Lower leg skin (tissue), 4 donors: Measurements from ENCODE around the gene MEF2D. TPM values are rescaled to one million over a fixed set of nuclear protein-coding genes. Genes with fewer than 3 reads are reported as not detected.

Source experiments
- DNase-seq, 2 donors: peaks; one replicate each; pipeline ENCODE4 v3.0.0-alpha.2; 2019; ENCODE audit warnings: low spot score in 2 of 2
- H3K4me3 ChIP-seq: fragments of 200-600 bp; sonication (generic); 2 replicates; pipeline ENCODE4 v1.5.1; 2017; ENCODE audit warnings: mild to moderate bottlenecking, low read depth; ENCODE audit not compliant: poor library complexity, severe bottlenecking
- POLR2A ChIP-seq, 2 donors: fragments of 450-650 bp; IDR thresholded peaks; one replicate each; pipeline ENCODE4 v1.6.1; 2016 to 2017; ENCODE audit warnings: antibody characterized with exemption in 2 of 2, mild to moderate bottlenecking in 1 of 2, moderate library complexity in 1 of 2
- WGBS, 2 donors: methylation state at CpG; one replicate each; pipeline ENCODE4 v1.1.5; 2018; 5-methylcytosine and 5-hydroxymethylcytosine counted together
- intact Hi-C: fragments of 100-400 bp; cut with DNase I; formaldehyde crosslinking; loops from one replicate; pipeline ENCODE4 v1.15.0; 2023; ENCODE audit warnings: low total_unique reads
- total RNA-seq, 4 donors: library from RNA; depleted of rRNA; stranded (reverse); fragments of >200 nt; gene quantifications; one replicate each; pipeline ENCODE4 v1.1.0, GENCODE V29; 2016
- TF ChIP-seq, protein P1 (sequence below), 3 donors: fragments of 450-650 bp; IDR thresholded peaks; one replicate each; pipeline ENCODE4 v1.5.1; 2016; ENCODE audit warnings: antibody characterized with exemption in 3 of 3, mild to moderate bottlenecking in 3 of 3, moderate library complexity in 2 of 3

The MEF2D gene
- total RNA-seq, 4 donors from 2014 or later, result 32.1 to 67.3 (median 55.6) TPM

DNA sequence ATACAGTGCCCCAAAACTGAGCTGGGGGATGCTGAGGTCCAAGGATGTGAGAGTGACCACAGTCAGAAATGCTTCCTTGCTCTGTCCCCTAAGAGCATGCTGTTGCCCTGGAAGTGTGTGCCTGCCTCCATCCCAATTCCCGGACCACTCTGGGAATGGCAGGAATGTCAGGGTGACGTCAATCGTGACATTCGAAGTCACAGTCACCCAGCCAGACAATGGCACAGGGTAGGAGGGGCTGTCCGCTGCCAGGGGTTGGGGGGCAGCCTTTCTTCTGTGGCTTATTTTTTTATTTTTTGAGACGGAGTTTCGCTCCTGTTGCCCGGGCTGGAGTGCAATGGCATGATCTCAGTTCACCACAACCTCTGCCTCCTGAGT, 22.3 kb downstream of the MEF2D start:
- 89 to 92% methylated on average over 8 of the region's 8 CpGs for WGBS, 2 donors
- H3K4me3 ChIP-seq, result no peak overlapping the region
- no peak for TF ChIP-seq POLR2A (IDR thresholded peaks at IDR 0.05)
- TF ChIP-seq, protein P1, sequence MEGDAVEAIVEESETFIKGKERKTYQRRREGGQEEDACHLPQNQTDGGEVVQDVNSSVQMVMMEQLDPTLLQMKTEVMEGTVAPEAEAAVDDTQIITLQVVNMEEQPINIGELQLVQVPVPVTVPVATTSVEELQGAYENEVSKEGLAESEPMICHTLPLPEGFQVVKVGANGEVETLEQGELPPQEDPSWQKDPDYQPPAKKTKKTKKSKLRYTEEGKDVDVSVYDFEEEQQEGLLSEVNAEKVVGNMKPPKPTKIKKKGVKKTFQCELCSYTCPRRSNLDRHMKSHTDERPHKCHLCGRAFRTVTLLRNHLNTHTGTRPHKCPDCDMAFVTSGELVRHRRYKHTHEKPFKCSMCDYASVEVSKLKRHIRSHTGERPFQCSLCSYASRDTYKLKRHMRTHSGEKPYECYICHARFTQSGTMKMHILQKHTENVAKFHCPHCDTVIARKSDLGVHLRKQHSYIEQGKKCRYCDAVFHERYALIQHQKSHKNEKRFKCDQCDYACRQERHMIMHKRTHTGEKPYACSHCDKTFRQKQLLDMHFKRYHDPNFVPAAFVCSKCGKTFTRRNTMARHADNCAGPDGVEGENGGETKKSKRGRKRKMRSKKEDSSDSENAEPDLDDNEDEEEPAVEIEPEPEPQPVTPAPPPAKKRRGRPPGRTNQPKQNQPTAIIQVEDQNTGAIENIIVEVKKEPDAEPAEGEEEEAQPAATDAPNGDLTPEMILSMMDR (IDR thresholded peaks at IDR 0.05), result no peak
- intact Hi-C loops, result no loop called here
- no peak for DNase-seq

DNA sequence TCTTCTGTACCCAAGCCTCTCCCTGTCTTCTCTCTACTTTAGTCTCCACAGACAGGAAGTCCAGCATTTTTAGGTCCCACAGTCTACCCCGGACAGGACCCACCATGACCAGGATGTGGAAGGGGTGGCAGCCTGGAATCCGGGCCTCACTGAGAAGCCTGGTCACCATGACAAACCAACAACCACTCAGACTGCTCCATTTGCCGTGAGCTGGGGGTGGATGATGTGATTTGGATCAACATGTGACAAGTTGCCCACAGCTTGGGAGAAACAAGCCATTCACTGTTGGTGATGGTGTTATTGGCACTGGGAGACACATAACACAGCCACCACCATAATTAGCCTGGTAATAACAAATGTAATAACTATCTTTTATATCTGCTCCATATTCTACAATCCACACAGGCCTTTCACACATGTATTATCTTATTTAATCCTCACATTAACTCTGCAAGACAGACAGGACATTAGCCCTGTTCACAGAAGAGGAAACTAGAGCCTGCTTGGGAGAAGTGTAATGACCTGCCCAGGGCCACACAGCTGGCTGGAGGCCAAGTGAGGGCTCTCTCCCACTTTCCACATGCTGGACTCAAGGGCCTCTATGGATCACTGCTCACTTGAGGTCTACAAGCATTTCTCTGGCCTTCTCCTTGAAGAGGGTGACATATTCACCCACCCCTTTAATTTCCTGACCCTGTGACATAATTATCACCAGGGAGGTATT, 22.9 kb downstream of the MEF2D start:
- TF ChIP-seq, protein P1 (IDR thresholded peaks at IDR 0.05), result no peak
- no peak for TF ChIP-seq POLR2A (IDR thresholded peaks at IDR 0.05)
- 35 to 46% methylated on average over 3 of the region's 3 CpGs for WGBS, 2 donors
- no peak overlapping the region for H3K4me3 ChIP-seq
- intact Hi-C loops, result no loop called here
- no peak for DNase-seq

DNA sequence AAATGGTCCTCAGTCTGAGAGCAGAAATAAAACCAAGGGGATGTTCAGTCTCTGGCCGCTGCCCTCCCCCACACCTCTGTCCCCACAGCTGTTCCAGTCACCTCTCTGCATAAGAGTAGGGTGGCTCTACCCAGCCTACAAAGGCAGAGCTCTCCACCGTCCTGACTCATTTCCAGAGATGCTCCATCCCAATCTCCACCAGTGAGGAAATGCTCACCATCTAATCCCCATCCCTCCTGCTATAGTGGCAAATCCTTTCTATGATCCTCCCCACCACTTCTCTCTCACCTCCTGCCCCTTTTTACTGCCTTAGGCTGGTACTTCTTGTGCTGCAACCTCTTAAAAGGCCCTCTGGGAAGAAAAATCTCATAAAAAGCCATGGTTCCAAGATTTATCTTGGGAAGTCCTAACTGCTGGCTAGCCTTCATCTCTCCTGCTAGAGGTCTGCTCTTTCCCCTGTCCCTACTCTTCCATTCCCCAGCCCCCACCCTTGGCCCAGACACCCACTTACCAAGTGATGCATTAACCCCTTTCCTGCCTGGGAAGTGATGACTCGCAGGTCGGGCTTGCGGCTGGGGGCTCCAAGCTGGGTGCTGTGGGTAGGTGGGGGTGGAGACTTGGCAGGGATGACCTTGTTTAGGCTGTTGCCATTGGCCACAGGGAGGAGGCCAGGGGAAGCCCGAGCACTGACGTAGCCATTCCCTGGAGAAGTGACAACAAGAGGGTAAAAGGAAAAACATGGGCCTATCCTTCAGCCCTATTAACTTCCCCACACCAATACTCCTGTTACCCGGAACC, 23.9 kb downstream of the MEF2D start:
- intact Hi-C loops, result no loop called here
- TF ChIP-seq, protein P1 (IDR thresholded peaks at IDR 0.05), result no peak
- TF ChIP-seq POLR2A (IDR thresholded peaks at IDR 0.05), result no peak

DNA sequence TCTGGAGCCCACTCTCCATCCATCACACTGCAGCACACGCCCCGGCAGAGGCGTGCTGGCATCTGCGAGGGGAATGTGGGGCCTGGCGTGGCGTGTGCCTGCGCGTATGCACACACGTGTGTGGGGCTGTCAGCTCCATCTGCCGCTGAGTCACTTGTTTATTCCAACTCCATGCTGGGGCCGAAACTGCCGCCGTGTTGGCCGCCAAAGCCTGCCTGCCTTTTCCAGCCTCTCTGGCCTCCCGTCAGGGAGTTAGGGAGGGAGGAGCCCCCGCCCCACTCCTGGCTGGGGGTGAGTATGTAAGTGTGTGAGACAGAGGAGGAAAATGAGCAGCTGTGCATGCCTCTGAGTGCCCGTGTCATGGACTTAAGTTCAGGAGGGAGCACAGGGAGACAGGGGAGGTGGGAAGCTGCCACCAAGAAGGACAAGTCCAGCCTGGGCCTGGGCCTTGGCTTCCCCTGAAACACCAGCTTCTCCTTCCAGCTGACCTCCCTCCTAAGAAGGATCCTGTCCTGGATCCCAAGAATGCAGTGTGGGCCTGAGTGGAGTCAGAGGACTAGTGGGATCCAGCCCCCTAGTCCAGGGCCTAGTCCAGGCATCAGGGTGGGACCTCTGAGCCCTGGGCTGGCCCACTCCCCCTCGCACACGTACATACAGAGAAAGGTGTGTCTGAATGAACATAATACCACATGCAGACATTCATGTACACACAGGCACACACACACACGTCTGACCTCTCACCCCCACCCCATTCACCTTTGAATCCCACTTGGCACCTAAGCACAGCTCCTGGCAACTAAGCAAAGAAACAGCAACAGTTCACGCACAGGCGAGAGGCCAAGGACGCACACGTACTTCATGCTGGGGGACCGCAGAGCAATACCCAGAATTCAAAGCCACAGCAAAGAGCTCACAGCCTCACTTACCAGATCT, 24.7 kb downstream of the MEF2D start:
- 43 to 47% methylated on average over 22 to 25 of the region's 25 CpGs for WGBS, 2 donors
- intact Hi-C loops, result no loop called here
- peak; percentile 87 to 96 for DNase-seq
- TF ChIP-seq POLR2A (IDR thresholded peaks at IDR 0.05), result no peak
- TF ChIP-seq, protein P1 (IDR thresholded peaks at IDR 0.05), result no peak
- H3K4me3 ChIP-seq, result no peak overlapping the region

More for the DNA sequence above, 23.9 kb downstream of the MEF2D start:
- DNase-seq, result no peak
- H3K4me3 ChIP-seq, result no peak overlapping the region
- 25 to 28% methylated on average over 8 of the region's 8 CpGs for WGBS, 2 donors

DNA sequence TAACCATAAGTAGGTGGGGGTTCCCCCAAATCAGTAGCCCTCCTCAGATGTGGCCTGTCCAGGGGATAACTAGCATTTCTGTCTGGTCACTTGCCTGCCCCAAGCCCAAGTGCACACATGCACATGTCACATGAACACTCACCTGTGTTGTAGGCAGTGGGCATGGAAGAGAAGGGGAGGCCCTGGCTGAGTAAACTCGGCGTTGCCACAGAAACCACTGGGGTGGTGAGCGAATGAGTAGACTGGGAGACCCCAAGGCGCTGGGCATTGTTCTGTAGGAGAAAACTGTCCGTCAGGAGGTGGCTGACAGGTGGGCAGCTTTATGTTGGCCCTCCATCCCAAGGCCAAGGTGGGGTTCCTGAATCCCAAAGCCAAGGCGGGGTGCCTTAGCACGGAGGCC, 25.6 kb downstream of the MEF2D start:
- intact Hi-C loops, result no loop called here
- no peak for TF ChIP-seq POLR2A (IDR thresholded peaks at IDR 0.05)
- TF ChIP-seq, protein P1 (IDR thresholded peaks at IDR 0.05), result no peak
- DNase-seq, result no peak
- no peak overlapping the region for H3K4me3 ChIP-seq
- 81 to 85% methylated on average over 7 of the region's 7 CpGs for WGBS, 2 donors
